Uterus (tissue), 2 donors: ENCODE measurements around the gene REV1.

Source experiments
- POLR2A ChIP-seq, 2 donors: fragments of 450-650 bp; IDR thresholded peaks; one replicate each; pipeline ENCODE4 v1.6.1; 2016; ENCODE audit warnings: antibody characterized with exemption in 2 of 2, mild to moderate bottlenecking in 1 of 2, moderate library complexity in 1 of 2
- TF ChIP-seq, protein P1 (sequence below), 4 experiments: fragments of 200-600 bp in 2 of 4; fragments of 450-650 bp in 2 of 4; sonication (generic) in 2 of 4; IDR thresholded peaks; one replicate each; pipeline ENCODE4 v1.5.1; 2016 to 2019; ENCODE audit warnings: antibody characterized with exemption in 4 of 4, mild to moderate bottlenecking in 2 of 4, moderate library complexity in 1 of 4

- TF ChIP-seq, protein P1, sequence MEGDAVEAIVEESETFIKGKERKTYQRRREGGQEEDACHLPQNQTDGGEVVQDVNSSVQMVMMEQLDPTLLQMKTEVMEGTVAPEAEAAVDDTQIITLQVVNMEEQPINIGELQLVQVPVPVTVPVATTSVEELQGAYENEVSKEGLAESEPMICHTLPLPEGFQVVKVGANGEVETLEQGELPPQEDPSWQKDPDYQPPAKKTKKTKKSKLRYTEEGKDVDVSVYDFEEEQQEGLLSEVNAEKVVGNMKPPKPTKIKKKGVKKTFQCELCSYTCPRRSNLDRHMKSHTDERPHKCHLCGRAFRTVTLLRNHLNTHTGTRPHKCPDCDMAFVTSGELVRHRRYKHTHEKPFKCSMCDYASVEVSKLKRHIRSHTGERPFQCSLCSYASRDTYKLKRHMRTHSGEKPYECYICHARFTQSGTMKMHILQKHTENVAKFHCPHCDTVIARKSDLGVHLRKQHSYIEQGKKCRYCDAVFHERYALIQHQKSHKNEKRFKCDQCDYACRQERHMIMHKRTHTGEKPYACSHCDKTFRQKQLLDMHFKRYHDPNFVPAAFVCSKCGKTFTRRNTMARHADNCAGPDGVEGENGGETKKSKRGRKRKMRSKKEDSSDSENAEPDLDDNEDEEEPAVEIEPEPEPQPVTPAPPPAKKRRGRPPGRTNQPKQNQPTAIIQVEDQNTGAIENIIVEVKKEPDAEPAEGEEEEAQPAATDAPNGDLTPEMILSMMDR (IDR thresholded peaks at IDR 0.05), result no peak
- TF ChIP-seq POLR2A (IDR thresholded peaks at IDR 0.05), result no peak
Measured at GRCh38 chr2:99522157-99522556, 32.3 kb upstream of the REV1 start.
